HG03064 (cell line): Measurements from ENCODE around the gene F11R.
"Not testable (repeated sequence)": the region's sequence is repeated elsewhere in the genome, so short reads cannot be mapped to it uniquely, and the experiment has no call there.

Experiments used
- ATAC-seq: cut with Tn5 transposase; IDR thresholded peaks from one replicate; pipeline ENCODE4 v1.9.1; 2021; ENCODE audit warnings: low read depth; ENCODE audit not compliant: unreplicated experiment

The F11R gene

GRCh38 chr1:161020509-161021164, at the start of gene F11R:
TSS of gene F11R (minus strand) at chr1:161021152. CDS start at chr1:161021073, 79 bp downstream.
- ATAC-seq: peak; percentile 35

- peak; percentile 69 for ATAC-seq
These were observed 48.8 kb upstream of the F11R start, which contains the start of gene ARHGAP30 for GRCh38 chr1:161069731-161070270. TSS of gene ARHGAP30 (minus strand) at chr1:161069891. CDS start at chr1:161069624, 267 bp downstream.

GRCh38 chr1:161069241-161069640, 48.3 kb upstream of the F11R start:
- no peak for ATAC-seq

GRCh38 chr1:161068306-161069234, 47.6 kb upstream of the F11R start:
- peak; percentile 49 for ATAC-seq

GRCh38 chr1:161066694-161067093, 45.7 kb upstream of the F11R start:
- ATAC-seq: no peak

- not testable (repeated sequence) for ATAC-seq
These were observed 44.7 kb upstream of the F11R start for GRCh38 chr1:161065681-161066080.

GRCh38 chr1:161063936-161064335, 43.0 kb upstream of the F11R start:
- not testable (repeated sequence) for ATAC-seq

GRCh38 chr1:161061419-161061818, 40.5 kb upstream of the F11R start:
- ATAC-seq: no peak

GRCh38 chr1:161059293-161059692, 38.3 kb upstream of the F11R start:
- ATAC-seq: no peak

- no peak for ATAC-seq
These were observed 33.9 kb upstream of the F11R start for GRCh38 chr1:161054805-161055204.

GRCh38 chr1:161054232-161054631, 33.3 kb upstream of the F11R start:
- ATAC-seq: no peak

GRCh38 chr1:161052899-161053298, 31.9 kb upstream of the F11R start:
- ATAC-seq: no peak

- no peak for ATAC-seq
These were observed 30.3 kb upstream of the F11R start for GRCh38 chr1:161051219-161051618.

GRCh38 chr1:161048949-161049722, 28.2 kb upstream of the F11R start:
- ATAC-seq: no peak

GRCh38 chr1:161047436-161048420, 26.8 kb upstream of the F11R start:
- no peak for ATAC-seq

- ATAC-seq: peak; percentile 40
These were observed 25.8 kb upstream of the F11R start for GRCh38 chr1:161046605-161047228.

- peak; percentile 53 for ATAC-seq
These were observed 25.0 kb upstream of the F11R start, which contains the start of gene USF1 for GRCh38 chr1:161045736-161046604. TSS of gene USF1 (minus strand) at chr1:161045977. CDS start at chr1:161043275, 2,702 bp downstream.
